Measurements from ENCODE around the gene SEC16B.

The SEC16B gene

DNA sequence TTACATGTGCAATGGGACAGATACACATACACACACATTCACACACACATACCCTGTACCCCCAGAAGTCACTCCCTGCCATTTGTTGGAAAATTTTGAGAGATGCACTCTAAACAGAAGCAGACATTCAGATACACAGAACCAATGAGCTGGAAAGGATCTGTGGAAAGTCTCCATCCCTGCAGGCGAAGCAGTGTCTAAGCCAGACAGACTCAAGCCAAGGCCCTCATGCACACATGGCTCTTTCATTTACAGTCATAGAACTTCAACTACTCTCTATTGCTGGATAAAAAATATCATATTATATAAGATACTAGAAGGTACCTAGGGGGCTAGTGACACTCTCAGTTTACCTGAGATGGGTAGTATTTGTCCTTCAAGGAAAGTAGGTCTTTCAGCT, 7.3 kb upstream of the SEC16B start:
- no peaks in the 10 kb centered on the region for H3K36me3 ChIP-seq (ENCODE audit: insufficient read depth)
- H3K9ac ChIP-seq: no peak overlapping the region
- no peaks in the 10 kb centered on the region for H3K4me1 ChIP-seq (ENCODE audit: low read depth, poor library complexity, severe bottlenecking)
- no peaks in the 10 kb centered on the region for H3K79me2 ChIP-seq (ENCODE audit: insufficient read depth, low read depth)
- no peak overlapping the region for H3K27ac ChIP-seq
- H3K4me3 ChIP-seq (IDR thresholded peaks at IDR 0.05; ENCODE audit: insufficient read depth, low read depth, low read length): no peak overlapping the region
- H3K4me2 ChIP-seq: no peak overlapping the region
- no peak overlapping the region for H2AFZ ChIP-seq (ENCODE audit: low read depth)
- H4K20me1 ChIP-seq (ENCODE audit: insufficient read depth): no peaks in the 10 kb centered on the region
- TF ChIP-seq, protein P1, sequence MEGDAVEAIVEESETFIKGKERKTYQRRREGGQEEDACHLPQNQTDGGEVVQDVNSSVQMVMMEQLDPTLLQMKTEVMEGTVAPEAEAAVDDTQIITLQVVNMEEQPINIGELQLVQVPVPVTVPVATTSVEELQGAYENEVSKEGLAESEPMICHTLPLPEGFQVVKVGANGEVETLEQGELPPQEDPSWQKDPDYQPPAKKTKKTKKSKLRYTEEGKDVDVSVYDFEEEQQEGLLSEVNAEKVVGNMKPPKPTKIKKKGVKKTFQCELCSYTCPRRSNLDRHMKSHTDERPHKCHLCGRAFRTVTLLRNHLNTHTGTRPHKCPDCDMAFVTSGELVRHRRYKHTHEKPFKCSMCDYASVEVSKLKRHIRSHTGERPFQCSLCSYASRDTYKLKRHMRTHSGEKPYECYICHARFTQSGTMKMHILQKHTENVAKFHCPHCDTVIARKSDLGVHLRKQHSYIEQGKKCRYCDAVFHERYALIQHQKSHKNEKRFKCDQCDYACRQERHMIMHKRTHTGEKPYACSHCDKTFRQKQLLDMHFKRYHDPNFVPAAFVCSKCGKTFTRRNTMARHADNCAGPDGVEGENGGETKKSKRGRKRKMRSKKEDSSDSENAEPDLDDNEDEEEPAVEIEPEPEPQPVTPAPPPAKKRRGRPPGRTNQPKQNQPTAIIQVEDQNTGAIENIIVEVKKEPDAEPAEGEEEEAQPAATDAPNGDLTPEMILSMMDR (conservative IDR thresholded peaks at IDR 0.05; ENCODE audit: low read depth, low read length): no peak
- H3K27me3 ChIP-seq (ENCODE audit: insufficient read depth, low read depth): no peaks in the 10 kb centered on the region

DNA sequence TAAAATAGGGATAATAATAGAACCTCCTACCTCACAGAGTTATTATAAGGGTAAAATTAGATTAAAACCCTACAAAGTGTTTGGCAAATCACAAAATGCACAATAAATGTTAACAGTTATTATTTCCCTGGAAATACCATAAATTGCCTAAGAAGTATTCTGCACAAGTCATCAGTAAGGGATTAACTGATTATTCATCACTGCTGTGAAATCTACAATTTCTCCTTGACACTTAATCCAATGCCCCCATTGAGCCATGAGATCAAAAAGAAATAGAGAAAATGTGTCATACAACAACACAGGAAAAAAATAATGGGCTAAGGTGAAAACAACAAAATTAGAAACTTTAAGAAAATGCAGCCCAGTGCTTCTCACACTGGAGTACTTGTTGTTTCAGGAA, 6.7 kb upstream of the SEC16B start:
- Histone ChIP-seq H3K4me2 (no peak overlapping the region), H3K4me1 (ENCODE audit: low read depth, poor library complexity, severe bottlenecking) (no peaks in the 10 kb centered on the region), H2AFZ (ENCODE audit: low read depth) (no peak overlapping the region), H3K79me2 (ENCODE audit: insufficient read depth, low read depth) (no peaks in the 10 kb centered on the region), H3K36me3 (ENCODE audit: insufficient read depth) (no peaks in the 10 kb centered on the region), H3K27me3 (ENCODE audit: insufficient read depth, low read depth) (no peaks in the 10 kb centered on the region), H3K9ac (no peak overlapping the region), H4K20me1 (ENCODE audit: insufficient read depth) (no peaks in the 10 kb centered on the region), H3K4me3 (IDR thresholded peaks at IDR 0.05; ENCODE audit: insufficient read depth, low read depth, low read length) (no peak overlapping the region), H3K27ac (no peak overlapping the region)
- TF ChIP-seq, protein P1 (conservative IDR thresholded peaks at IDR 0.05; ENCODE audit: low read depth, low read length): no peak

DNA sequence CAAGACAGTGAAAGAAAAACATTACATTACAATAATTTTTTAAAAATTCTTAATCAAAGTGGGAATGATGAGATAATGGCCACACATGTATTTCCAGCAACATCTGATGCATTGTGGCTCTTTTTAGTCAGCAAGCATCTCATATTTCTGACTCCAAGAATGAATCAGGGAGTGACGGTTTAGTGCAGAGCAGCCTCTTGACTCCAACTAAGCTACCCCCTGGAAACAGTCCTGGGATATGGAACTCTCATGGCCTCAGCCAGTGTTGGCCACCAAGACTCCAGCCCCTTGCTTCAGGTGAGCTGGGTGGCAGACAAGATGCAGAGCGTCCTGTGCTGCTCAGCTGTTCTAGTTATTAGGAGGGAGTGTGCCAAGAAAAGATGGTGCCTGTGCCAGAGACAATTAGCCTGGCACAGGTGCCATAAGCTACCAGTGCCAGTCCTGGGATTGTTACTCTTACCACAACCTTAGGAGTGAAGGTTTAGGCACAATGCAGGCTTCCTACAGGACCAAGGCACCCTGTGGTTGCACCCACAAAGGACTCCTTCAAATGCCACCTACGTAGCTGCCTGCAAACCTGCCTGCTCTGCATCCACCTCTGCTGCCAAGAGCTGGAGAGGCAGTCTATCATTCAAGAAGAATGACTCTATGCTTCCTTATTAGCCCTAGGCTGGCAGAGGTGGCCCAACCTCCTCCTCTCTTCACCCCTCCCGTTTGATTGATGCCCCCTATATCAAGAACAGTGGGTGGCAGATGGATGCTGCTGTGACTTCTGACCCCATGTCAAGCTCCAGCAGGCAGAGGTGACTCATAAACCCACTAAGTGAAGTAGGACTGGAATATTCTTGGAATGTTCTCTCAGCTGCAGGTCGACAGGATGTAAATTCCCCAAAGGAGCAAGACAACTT, 6.0 kb upstream of the SEC16B start:
- Histone ChIP-seq H3K4me1 (ENCODE audit: low read depth, poor library complexity, severe bottlenecking) (no peaks in the 10 kb centered on the region), H2AFZ (ENCODE audit: low read depth) (no peak overlapping the region), H4K20me1 (ENCODE audit: insufficient read depth) (no peaks in the 10 kb centered on the region), H3K36me3 (ENCODE audit: insufficient read depth) (no peaks in the 10 kb centered on the region), H3K27ac (no peak overlapping the region), H3K27me3 (ENCODE audit: insufficient read depth, low read depth) (no peaks in the 10 kb centered on the region), H3K4me2 (no peak overlapping the region), H3K4me3 (IDR thresholded peaks at IDR 0.05; ENCODE audit: insufficient read depth, low read depth, low read length) (no peak overlapping the region), H3K9ac (no peak overlapping the region), H3K79me2 (ENCODE audit: insufficient read depth, low read depth) (no peaks in the 10 kb centered on the region)
- TF ChIP-seq, protein P1 (conservative IDR thresholded peaks at IDR 0.05; ENCODE audit: low read depth, low read length): no peak

DNA sequence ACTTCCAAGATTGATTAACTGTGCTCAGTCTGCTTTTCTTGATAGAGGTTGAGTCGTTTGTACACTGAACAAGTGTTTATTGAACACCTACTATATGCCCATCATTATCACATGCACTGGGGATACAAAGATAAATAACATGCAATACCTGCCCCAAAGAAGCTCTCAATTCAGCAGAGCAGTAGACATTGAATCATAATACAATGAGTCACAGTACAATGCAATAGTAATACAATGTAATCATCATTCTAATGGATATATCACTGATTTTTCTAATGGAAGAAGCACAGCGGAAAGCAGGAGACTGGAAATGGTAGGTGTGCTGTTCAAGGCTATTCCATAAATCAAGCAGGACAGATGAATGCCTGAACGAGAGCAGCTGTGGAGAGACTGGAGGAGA, 3.7 kb upstream of the SEC16B start:
- H3K79me2 ChIP-seq (ENCODE audit: insufficient read depth, low read depth): no peaks in the 10 kb centered on the region
- TF ChIP-seq, protein P1 (conservative IDR thresholded peaks at IDR 0.05; ENCODE audit: low read depth, low read length): no peak
- no peaks in the 10 kb centered on the region for H3K36me3 ChIP-seq (ENCODE audit: insufficient read depth)
- H3K4me2 ChIP-seq: no peak overlapping the region
- H3K27ac ChIP-seq: no peak overlapping the region
- no peaks in the 10 kb centered on the region for H3K27me3 ChIP-seq (ENCODE audit: insufficient read depth, low read depth)
- no peak overlapping the region for H3K9ac ChIP-seq
- H4K20me1 ChIP-seq (ENCODE audit: insufficient read depth): no peaks in the 10 kb centered on the region
- no peak overlapping the region for H3K4me3 ChIP-seq (IDR thresholded peaks at IDR 0.05; ENCODE audit: insufficient read depth, low read depth, low read length)
- H3K4me1 ChIP-seq (ENCODE audit: low read depth, poor library complexity, severe bottlenecking): no peaks in the 10 kb centered on the region
- H2AFZ ChIP-seq (ENCODE audit: low read depth): no peak overlapping the region
